SK-N-SH (cell line): Measurements from ENCODE around the gene PCOLCE2. TPM values are rescaled to one million over a fixed set of nuclear protein-coding genes. Genes with fewer than 3 reads are reported as not detected.

Experiments
- CTCF ChIA-PET: fragments of 300-600, 350-600 bp; formaldehyde crosslinking; extraction: SDS; loops from one replicate; lab custom pipeline; 2021; lab: Yijun Ruan, JAX
- POLR2A ChIA-PET: fragments of 350-600 bp; sonication (Branson Sonifier 250); formaldehyde crosslinking; extraction: SDS; loops from one replicate; lab custom pipeline; 2020; ENCODE audit warnings: antibody characterized with exemption, inconsistent platforms; lab: Yijun Ruan, JAX
- DNase-seq: peaks from one replicate; pipeline ENCODE4 v3.0.0; 2012
- H2AFZ ChIP-seq: fragments of 200-600 bp; sonication (generic); 2 replicates; pipeline ENCODE4 v1.8.1; 2016; ENCODE audit warnings: antibody characterized with exemption, mild to moderate bottlenecking, low read depth
- H3F3A ChIP-seq: fragments of 200-600 bp; sonication (generic); replicated peaks from 2 replicates; pipeline ENCODE3; 2016; ENCODE audit warnings: antibody characterized with exemption, mild to moderate bottlenecking; ENCODE audit not compliant: insufficient read depth
- H3K27ac ChIP-seq, 2 experiments: fragments of 200-500 bp in 1 of 2; fragments of 200-600 bp in 1 of 2; sonication (Bioruptor generic) in 1 of 2; sonication (generic), shearing (Covaris generic) in 1 of 2; 2 replicates each; pipeline versions ENCODE4 v1.5.1 to v1.6.1; 2014 to 2016; ENCODE audit warnings: low read depth in 2 of 2, inconsistent platforms in 1 of 2, low read length in 1 of 2, mild to moderate bottlenecking in 1 of 2, mixed read lengths in 1 of 2
- H3K27me3 ChIP-seq: fragments of 200-600 bp; sonication (generic), shearing (Covaris generic); 2 replicates; pipeline ENCODE4 v1.6.1; 2016; ENCODE audit warnings: mixed run types; ENCODE audit not compliant: insufficient read depth
- H3K36me3 ChIP-seq, 2 experiments: fragments of 200-500 bp in 1 of 2; fragments of 200-600 bp in 1 of 2; sonication (Bioruptor generic) in 1 of 2; sonication (generic) in 1 of 2; replicated peaks in 1 of 2; 2 replicates each; pipeline versions ENCODE3 to v1.5.1; 2014 to 2016; ENCODE audit warnings: low read length in 1 of 2, mild to moderate bottlenecking in 1 of 2; ENCODE audit not compliant: insufficient read depth in 2 of 2, control insufficient read depth in 1 of 2
- H3K4me1 ChIP-seq, 2 experiments: fragments of 200-500 bp in 1 of 2; fragments of 200-600 bp in 1 of 2; sonication (Bioruptor generic) in 1 of 2; sonication (generic), shearing (Covaris generic) in 1 of 2; 2 replicates each; pipeline versions ENCODE4 v1.5.1 to v1.6.1; 2014 to 2016; ENCODE audit warnings: low read depth in 1 of 2, low read length in 1 of 2, mixed run types in 1 of 2; ENCODE audit not compliant: insufficient read depth in 2 of 2, control insufficient read depth in 1 of 2
- H3K4me2 ChIP-seq: fragments of 200-600 bp; sonication (generic), shearing (Covaris generic); 2 replicates; pipeline ENCODE4 v1.6.1; 2017; ENCODE audit warnings: mixed run types
- H3K4me3 ChIP-seq, 2 experiments: fragments of 200-500 bp in 1 of 2; fragments of 200-600 bp in 1 of 2; sonication (Bioruptor generic) in 1 of 2; sonication (generic), shearing (Covaris generic) in 1 of 2; 2 replicates each; pipeline versions ENCODE4 v1.5.1 to v1.8.1; 2014 to 2016; ENCODE audit warnings: low read depth in 2 of 2, inconsistent platforms in 1 of 2, low read length in 1 of 2, mild to moderate bottlenecking in 1 of 2, mixed read lengths in 1 of 2, moderate library complexity in 1 of 2
- H3K79me2 ChIP-seq: fragments of 200-600 bp; sonication (generic); 2 replicates; pipeline ENCODE4 v1.8.1; 2017; ENCODE audit warnings: mild to moderate bottlenecking; ENCODE audit not compliant: insufficient read depth
- H3K9ac ChIP-seq: fragments of 200-600 bp; sonication (generic); 2 replicates; pipeline ENCODE4 v1.6.1; 2017; ENCODE audit warnings: mixed run types
- H3K9me2 ChIP-seq: fragments of 200-600 bp; sonication (generic); 2 replicates; pipeline ENCODE4 v1.6.1; 2017; ENCODE audit warnings: mixed run types
- H3K9me3 ChIP-seq: fragments of 200-600 bp; sonication (generic); 2 replicates; pipeline ENCODE4 v1.6.1; 2017; ENCODE audit warnings: mixed run types, mild to moderate bottlenecking, moderate library complexity
- H4K20me1 ChIP-seq: fragments of 200-600 bp; sonication (generic); 2 replicates; pipeline ENCODE4 v1.6.1; 2017; ENCODE audit warnings: mild to moderate bottlenecking, mixed run types; ENCODE audit not compliant: insufficient read depth
- CHD2 ChIP-seq: fragments of 150-350 bp; IDR thresholded peaks from 2 replicates; pipeline ENCODE4 v1.6.1; 2018; ENCODE audit warnings: low read length; ENCODE audit not compliant: partially characterized antibody
- CTCF ChIP-seq: fragments of 200-600 bp; sonication (generic); IDR thresholded peaks from 2 replicates; pipeline ENCODE4 v1.6.1; 2017; ENCODE audit warnings: antibody characterized with exemption, mild to moderate bottlenecking, moderate library complexity
- ELF1 ChIP-seq: IDR thresholded peaks from 2 replicates; pipeline ENCODE4 v1.4.0; 2012
- EP300 ChIP-seq, 2 experiments: IDR thresholded peaks; 2 replicates each; pipeline versions ENCODE4 v1.4.0 to v1.6.1; 2012; ENCODE audit warnings: borderline replicate concordance in 1 of 2, low read depth in 1 of 2, low read length in 1 of 2
- EZH2phosphoT487 ChIP-seq: fragments of 200-600 bp; sonication (generic); IDR thresholded peaks from 2 replicates; pipeline ENCODE4 v1.6.1; 2017; ENCODE audit warnings: low read depth, mixed run types, mild to moderate bottlenecking, antibody characterized with exemption, moderate library complexity, borderline replicate concordance
- FOXJ3 ChIP-seq: sonication (generic); formaldehyde crosslinking; IDR thresholded peaks from 2 replicates; pipeline ENCODE4 v1.5.1; 2020; ENCODE audit warnings: mild to moderate bottlenecking, missing genetic modification reagents
- FOXM1 ChIP-seq: IDR thresholded peaks from 2 replicates; pipeline ENCODE4 v1.4.0; 2012; ENCODE audit warnings: low read depth, mild to moderate bottlenecking
- GABPA ChIP-seq: IDR thresholded peaks from 2 replicates; pipeline ENCODE4 v1.4.0; 2012; ENCODE audit warnings: low read depth, mild to moderate bottlenecking
- GATA2 ChIP-seq: sonication (generic); formaldehyde crosslinking; IDR thresholded peaks from 2 replicates; pipeline ENCODE4 v1.5.0; 2020; ENCODE audit warnings: mild to moderate bottlenecking, missing genetic modification reagents
- IRF3 ChIP-seq: fragments of 150-350 bp; IDR thresholded peaks from 2 replicates; pipeline ENCODE4 v1.6.1; 2016; ENCODE audit warnings: mild to moderate bottlenecking, low read depth, low read length
- JUND ChIP-seq: IDR thresholded peaks from 2 replicates; pipeline ENCODE4 v1.4.0; 2012
- MXI1 ChIP-seq: IDR thresholded peaks from 2 replicates; pipeline ENCODE4 v1.6.1; 2012; ENCODE audit warnings: mild to moderate bottlenecking, low read depth, low read length, improper control_type of control experiment
- NFIC ChIP-seq: IDR thresholded peaks from 2 replicates; pipeline ENCODE4 v1.4.0; 2012; ENCODE audit warnings: borderline replicate concordance
- POLR2AphosphoS5 ChIP-seq: IDR thresholded peaks from 2 replicates; pipeline ENCODE4 v1.6.1; 2012; ENCODE audit warnings: low read depth, low read length
- RFX5 ChIP-seq: IDR thresholded peaks from 2 replicates; pipeline ENCODE4 v1.6.1; 2012; ENCODE audit warnings: mild to moderate bottlenecking, improper control_type of control experiment, low read length
- SIN3A ChIP-seq: IDR thresholded peaks from 2 replicates; pipeline ENCODE4 v1.6.1; 2012; ENCODE audit warnings: low read depth, mild to moderate bottlenecking, low read length, moderate library complexity, borderline replicate concordance
- USF1 ChIP-seq: IDR thresholded peaks from 2 replicates; pipeline ENCODE4 v1.4.0; 2012; ENCODE audit warnings: low read depth, borderline replicate concordance
- ZBTB33 ChIP-seq: IDR thresholded peaks from 2 replicates; pipeline ENCODE4 v1.4.0; 2012; ENCODE audit warnings: low read depth, borderline replicate concordance
- WGBS: methylation state at CpG from one replicate; pipeline ENCODE4 v1.1.6; 2017; ENCODE audit warnings: low lambda C conversion rate; 5-methylcytosine and 5-hydroxymethylcytosine counted together
- polyA plus RNA-seq, 3 experiments: library from polyadenylated mRNA; depleted of rRNA; stranded (reverse); fragments of >200 nt; gene quantifications; 2 replicates each; pipeline ENCODE4 v1.2.3, GENCODE V29; 2012

Gene PCOLCE2
- polyA plus RNA-seq, 1 of the 3 experiments (the other 2 are of a cell fraction) = 22.2 TPM

- TF ChIP-seq MXI1 (no peak), ZBTB33 (no peak), EZH2phosphoT487 (no peak), RFX5 (no peak), NFIC (no peak), POLR2AphosphoS5 (no peak), USF1 (no peak), FOXJ3 (CRISPR knock-in tag) (no peak), GABPA (no peak), GATA2 (no peak), IRF3 (no peak), SIN3A (no peak), CTCF (no peak), JUND (no peak), EP300 (IDR thresholded peaks at IDR 0.05; ENCODE audit: borderline replicate concordance in 1 of 2, low read depth in 1 of 2, low read length in 1 of 2) (no peak), ELF1 (no peak), FOXM1 (no peak), CHD2 (no peak)
- no peak overlapping the region for H2AFZ ChIP-seq
- no peaks in the 10 kb centered on the region for H3K27me3 ChIP-seq
- no peaks in the 10 kb centered on the region for H3F3A ChIP-seq
- no peaks in the 10 kb centered on the region for H3K9me3 ChIP-seq
- H3K79me2 ChIP-seq = no peaks in the 10 kb centered on the region
- DNase-seq = no peak
- 95% methylated on average over 6 of the region's 6 CpGs for WGBS
- no peaks in the 10 kb centered on the region for H4K20me1 ChIP-seq
- H3K9me2 ChIP-seq = no peaks in the 10 kb centered on the region
- no peak overlapping the region for H3K4me2 ChIP-seq
- no peaks in the 10 kb centered on the region for H3K4me1 ChIP-seq
- no peak overlapping the region for H3K9ac ChIP-seq
- no peak overlapping the region for H3K27ac ChIP-seq
- POLR2A ChIA-PET = no interaction called here
- H3K36me3 ChIP-seq = no peaks in the 10 kb centered on the region
- no peak overlapping the region for H3K4me3 ChIP-seq
- CTCF ChIA-PET = no interaction called here
Observed at GRCh38 chr3:142815803-142816202, 73.1 kb downstream of the PCOLCE2 start.
